BE2C (cell line): Measurements from ENCODE around the gene COL26A1.
"Not testable (repeated sequence)": the region's sequence is repeated elsewhere in the genome, so short reads cannot be mapped to it uniquely, and the experiment has no call there.

Source experiments
- DNase-seq: peaks from one replicate; pipeline ENCODE4 v3.0.0-alpha.2; 2020
- H3K27me3 ChIP-seq: fragments of 250-450 bp; sonication (Bioruptor Pico); 2 replicates; pipeline ENCODE4 v1.5.1; 2020; ENCODE audit warnings: mild to moderate bottlenecking
- H3K36me3 ChIP-seq: fragments of 250-450 bp; sonication (Bioruptor Pico); 2 replicates; pipeline ENCODE4 v1.5.1; 2020; ENCODE audit warnings: mild to moderate bottlenecking
- H3K4me1 ChIP-seq: fragments of 250-450 bp; sonication (Bioruptor Pico); 2 replicates; pipeline ENCODE4 v1.5.1; 2020
- H3K4me3 ChIP-seq: 2 replicates; pipeline ENCODE4 v1.5.1; 2011; ENCODE audit warnings: low read depth, low read length
- H3K9me3 ChIP-seq: fragments of 250-450 bp; sonication (Bioruptor Pico); 2 replicates; pipeline ENCODE4 v1.5.1; 2020
- TF ChIP-seq, protein P1 (sequence below): IDR thresholded peaks from 2 replicates; pipeline ENCODE4 v1.5.1; 2012; ENCODE audit warnings: mild to moderate bottlenecking, low read depth, low read length

COL26A1 gene

GRCh38 chr7:101502466-101503098 lies 139.9 kb downstream of the COL26A1 start:
- no peaks in the 10 kb centered on the region for H3K4me1 ChIP-seq
- no peak for DNase-seq
- H3K27me3 ChIP-seq = no peaks in the 10 kb centered on the region
- H3K4me3 ChIP-seq = no peak overlapping the region
- H3K36me3 ChIP-seq = no peaks in the 10 kb centered on the region
- H3K9me3 ChIP-seq = no peaks in the 10 kb centered on the region
- TF ChIP-seq, protein P1, sequence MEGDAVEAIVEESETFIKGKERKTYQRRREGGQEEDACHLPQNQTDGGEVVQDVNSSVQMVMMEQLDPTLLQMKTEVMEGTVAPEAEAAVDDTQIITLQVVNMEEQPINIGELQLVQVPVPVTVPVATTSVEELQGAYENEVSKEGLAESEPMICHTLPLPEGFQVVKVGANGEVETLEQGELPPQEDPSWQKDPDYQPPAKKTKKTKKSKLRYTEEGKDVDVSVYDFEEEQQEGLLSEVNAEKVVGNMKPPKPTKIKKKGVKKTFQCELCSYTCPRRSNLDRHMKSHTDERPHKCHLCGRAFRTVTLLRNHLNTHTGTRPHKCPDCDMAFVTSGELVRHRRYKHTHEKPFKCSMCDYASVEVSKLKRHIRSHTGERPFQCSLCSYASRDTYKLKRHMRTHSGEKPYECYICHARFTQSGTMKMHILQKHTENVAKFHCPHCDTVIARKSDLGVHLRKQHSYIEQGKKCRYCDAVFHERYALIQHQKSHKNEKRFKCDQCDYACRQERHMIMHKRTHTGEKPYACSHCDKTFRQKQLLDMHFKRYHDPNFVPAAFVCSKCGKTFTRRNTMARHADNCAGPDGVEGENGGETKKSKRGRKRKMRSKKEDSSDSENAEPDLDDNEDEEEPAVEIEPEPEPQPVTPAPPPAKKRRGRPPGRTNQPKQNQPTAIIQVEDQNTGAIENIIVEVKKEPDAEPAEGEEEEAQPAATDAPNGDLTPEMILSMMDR = no peak

GRCh38 chr7:101505510-101505909 lies 142.8 kb downstream of the COL26A1 start:
- not testable (repeated sequence) for H3K9me3 ChIP-seq, H3K27me3 ChIP-seq, DNase-seq, H3K36me3 ChIP-seq, H3K4me3 ChIP-seq, H3K4me1 ChIP-seq

GRCh38 chr7:101506531-101506930 lies 143.9 kb downstream of the COL26A1 start:
- no peaks in the 10 kb centered on the region for H3K9me3 ChIP-seq
- TF ChIP-seq, protein P1 = no peak
- no peaks in the 10 kb centered on the region for H3K36me3 ChIP-seq
- no peak overlapping the region for H3K4me3 ChIP-seq
- no peaks in the 10 kb centered on the region for H3K4me1 ChIP-seq
- DNase-seq = no peak
- peaks cover 5% of the 10 kb centered on the region for H3K27me3 ChIP-seq

GRCh38 chr7:101507327-101507726 lies 144.7 kb downstream of the COL26A1 start:
- Histone ChIP-seq H3K4me1 (no peaks in the 10 kb centered on the region), H3K9me3 (no peaks in the 10 kb centered on the region), H3K27me3 (peaks cover 7% of the 10 kb centered on the region), H3K36me3 (no peaks in the 10 kb centered on the region), H3K4me3 (no peak overlapping the region)
- TF ChIP-seq, protein P1 = no peak
- DNase-seq = no peak

GRCh38 chr7:101507791-101508252 lies 145.1 kb downstream of the COL26A1 start:
- H3K9me3 ChIP-seq = no peaks in the 10 kb centered on the region
- TF ChIP-seq, protein P1 = peak; percentile 99
- H3K4me1 ChIP-seq = no peaks in the 10 kb centered on the region
- H3K27me3 ChIP-seq = peaks cover 7% of the 10 kb centered on the region
- no peaks in the 10 kb centered on the region for H3K36me3 ChIP-seq
- H3K4me3 ChIP-seq = no peak overlapping the region
- DNase-seq = peak; percentile 75

GRCh38 chr7:101510297-101510696 lies 147.6 kb downstream of the COL26A1 start:
- H3K36me3 ChIP-seq = no peaks in the 10 kb centered on the region
- TF ChIP-seq, protein P1 = no peak
- DNase-seq = no peak
- H3K27me3 ChIP-seq = peaks cover 17% of the 10 kb centered on the region
- H3K9me3 ChIP-seq = no peaks in the 10 kb centered on the region
- no peak overlapping the region for H3K4me3 ChIP-seq
- H3K4me1 ChIP-seq = no peaks in the 10 kb centered on the region
